Endometrial microvascular endothelial cells (primary cell): ENCODE results near the gene SHANK3. TPM values are rescaled to one million over a fixed set of nuclear protein-coding genes. Genes with fewer than 3 reads are reported as not detected.
"Not testable (repeated sequence)": the region's sequence is repeated elsewhere in the genome, so short reads cannot be mapped to it uniquely, and the experiment has no call there.

Experiments
- in situ Hi-C: cut with HindIII; loops from 2 replicates; pipeline ENCODE4 v1.10.0; 2017; ENCODE audit warnings: low sequenced_read_pairs, low pct_unique_long_range_greater_than_20kb; ENCODE audit errors: inconsistent ontology term
- total RNA-seq: library from RNA; depleted of rRNA; stranded (reverse); fragments of >200 nt; gene quantifications from one replicate; pipeline ENCODE4 v1.2.3, GENCODE V29; 2015; ENCODE audit errors: inconsistent ontology term

The SHANK3 gene
- total RNA-seq = 22.2 TPM

DNA sequence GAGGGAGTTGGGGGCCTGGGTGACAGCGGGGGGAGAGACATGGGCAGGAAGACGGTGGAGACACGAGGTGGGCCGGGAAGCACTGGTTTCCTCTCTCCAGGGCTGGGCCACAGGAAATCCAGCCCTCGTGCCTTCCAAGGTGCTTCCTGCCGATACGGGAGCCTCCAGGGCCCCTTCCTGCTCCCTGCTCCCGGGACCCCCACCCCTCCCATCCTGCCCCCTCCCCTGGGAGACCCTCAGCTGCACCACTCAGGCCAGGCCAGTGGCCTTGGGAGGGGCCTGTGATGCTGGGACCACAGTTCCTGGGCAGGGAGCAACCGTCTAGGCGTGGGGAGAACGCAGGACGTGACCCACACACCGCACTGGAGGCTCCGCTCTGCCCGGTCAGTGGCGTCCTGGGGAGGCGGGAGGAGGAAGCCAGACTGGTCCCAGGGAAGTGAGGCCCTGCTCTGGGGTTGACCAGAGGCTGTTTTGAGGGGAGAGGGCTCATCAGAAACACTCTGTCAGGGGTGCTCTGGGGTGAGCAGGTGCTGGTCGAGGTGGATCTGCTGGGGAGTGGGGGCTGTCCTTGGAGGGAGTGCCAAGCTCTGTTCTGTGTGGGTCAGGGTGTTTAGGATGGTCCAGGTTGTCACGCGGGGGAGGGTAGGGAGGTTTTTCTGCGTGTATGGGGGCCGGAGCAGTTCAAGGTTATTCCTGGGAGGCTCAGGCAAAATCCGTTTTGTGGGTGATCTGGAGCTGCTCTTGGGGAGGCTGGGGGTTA is at the start of gene SHANK3:
TSS of gene SHANK3 (plus strand) at position 353 of the 760 bp plus-strand sequence.
- in situ Hi-C loops = no loop called here

GRCh38 chr22:50624347-50625130 is 48.1 kb upstream of the SHANK3 start:
- in situ Hi-C loops = no loop called here

DNA sequence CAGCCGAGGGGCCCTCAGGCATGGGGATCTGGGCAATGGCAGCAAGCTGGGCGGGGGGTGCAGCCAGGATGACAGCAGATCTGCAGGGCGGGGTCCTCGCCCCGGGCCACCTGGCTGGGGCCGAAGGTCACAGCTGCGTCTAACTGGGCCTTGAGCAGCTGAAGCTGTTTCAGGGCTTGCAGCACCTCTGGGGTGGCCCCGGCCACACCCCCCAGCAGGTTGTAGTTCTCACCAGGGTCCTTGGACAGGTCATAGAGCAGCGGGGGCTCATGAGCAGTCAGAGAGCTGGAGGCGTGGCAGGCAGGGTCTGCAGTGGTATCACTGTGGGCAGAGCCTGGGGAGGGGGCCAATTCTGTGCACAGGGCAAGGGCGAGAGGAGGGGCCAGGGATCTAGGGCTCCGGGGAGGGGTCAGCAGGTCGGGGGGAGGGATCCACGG is 47.5 kb upstream of the SHANK3 start:
- in situ Hi-C loops = no loop called here

DNA sequence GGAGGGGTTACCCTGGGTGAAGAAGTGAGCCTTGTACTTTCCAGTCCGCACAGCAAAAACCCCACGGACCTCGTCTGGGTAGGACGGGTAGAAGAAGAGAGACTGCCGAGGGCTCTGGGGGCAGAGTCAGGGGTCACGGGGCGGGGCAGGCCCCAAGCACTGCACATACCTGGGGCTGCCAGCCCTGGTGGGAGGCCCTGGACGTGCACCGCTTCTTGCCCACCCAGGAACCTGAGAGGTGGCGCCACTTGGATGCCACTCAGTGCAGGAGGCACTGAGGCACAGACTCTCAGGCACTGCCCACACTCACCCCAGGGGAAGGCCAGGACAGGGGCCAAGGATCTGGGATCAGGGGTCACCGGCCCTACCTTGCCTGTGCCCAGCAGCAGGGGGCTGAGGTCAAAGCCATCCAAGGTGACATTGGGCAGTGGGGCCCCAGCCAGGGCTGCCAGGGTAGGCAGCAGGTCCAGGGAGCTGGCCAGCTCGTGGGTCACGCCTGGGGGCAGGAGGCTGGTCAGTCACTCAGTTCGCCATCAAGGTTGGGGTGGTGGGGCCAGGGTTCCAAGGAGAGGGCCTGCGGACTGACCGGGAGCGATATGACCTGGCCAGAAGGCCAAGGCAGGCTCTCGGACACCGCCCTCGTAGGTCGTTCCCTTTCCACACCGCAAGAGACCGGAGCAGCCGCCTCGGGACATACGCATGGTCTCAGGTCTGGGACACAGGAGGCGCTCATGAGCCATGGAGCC is 46.9 kb upstream of the SHANK3 start:
- in situ Hi-C loops = no loop called here

DNA sequence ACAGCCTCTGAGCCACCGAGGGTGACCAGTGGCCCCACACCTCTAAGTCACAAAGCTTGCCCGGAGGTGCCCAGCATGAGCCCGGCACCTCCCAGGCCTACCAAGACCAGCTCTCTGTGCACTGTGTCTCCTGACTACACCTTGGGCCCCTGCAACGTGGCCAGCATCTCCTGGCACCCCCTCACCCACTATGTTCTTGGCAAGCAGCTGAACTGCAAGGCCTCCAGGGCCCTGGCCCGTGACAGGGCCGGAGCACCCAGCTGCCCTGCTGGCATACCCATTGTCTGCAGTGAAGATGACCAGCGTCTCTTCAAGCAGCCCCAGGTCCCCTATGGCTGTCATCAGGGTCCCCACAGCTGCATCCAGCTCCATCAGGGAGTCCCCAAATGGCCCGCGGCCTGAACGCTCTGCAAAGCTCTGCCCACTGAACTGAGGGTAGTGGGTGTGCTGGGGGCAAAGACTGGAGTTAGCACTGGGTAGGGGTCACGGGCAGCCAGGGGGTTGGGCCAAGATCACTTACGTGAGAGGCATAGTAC is 46.2 kb upstream of the SHANK3 start:
- in situ Hi-C loops = no loop called here

DNA sequence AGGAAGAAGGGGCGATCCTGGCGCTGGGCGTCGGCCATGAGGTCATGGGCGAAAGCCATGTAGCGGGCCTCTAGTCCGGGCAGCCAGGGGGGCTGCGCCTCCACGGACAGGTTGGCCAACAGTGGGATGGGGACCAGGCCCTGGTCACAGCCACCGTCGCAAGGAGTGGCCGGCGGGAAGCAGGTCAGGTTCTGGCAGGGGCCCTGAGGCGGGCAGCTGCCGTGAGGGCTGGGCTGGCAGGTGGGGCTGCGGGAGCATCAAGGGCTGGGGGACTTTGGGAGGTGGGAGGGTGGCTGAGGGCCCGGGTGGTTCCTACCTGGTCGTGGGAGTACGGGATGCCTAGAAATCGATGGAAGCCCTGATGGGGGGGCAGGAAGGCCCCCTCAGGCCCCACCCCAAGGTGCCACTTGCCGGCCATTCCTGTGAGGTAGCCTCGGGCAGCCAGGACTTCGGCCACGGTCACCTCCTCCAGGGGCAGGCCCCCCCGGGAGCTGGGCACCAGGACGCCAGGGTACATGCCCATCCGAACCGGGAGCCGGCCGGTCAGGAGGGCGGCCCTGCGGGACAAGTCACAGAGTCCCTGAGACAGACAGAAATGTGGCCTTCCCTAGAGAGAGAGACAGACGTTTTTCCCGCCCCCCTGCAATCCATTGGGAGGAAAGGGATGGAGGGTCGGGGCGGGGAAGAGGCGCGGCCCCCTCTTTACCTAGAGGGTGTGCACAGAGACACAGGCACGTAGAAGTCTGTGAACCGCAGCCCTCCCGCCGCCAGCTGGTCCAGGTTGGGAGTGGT is 45.6 kb upstream of the SHANK3 start:
- in situ Hi-C loops = no loop called here

- in situ Hi-C loops = no loop called here
Observed at GRCh38 chr22:50627642-50628542, 44.7 kb upstream of the SHANK3 start, which contains the start of gene ARSA. Gene ARSA (minus strand): TSS chr22:50628152. CDS start chr22:50627779, 373 bp downstream.

- in situ Hi-C loops = no loop called here
Observed at GRCh38 chr22:50628543-50629134, 44.0 kb upstream of the SHANK3 start.

GRCh38 chr22:50630376-50630775 is 42.2 kb upstream of the SHANK3 start:
- in situ Hi-C loops = no loop called here

- in situ Hi-C loops = no loop called here
Observed at GRCh38 chr22:50633086-50633485, 39.5 kb upstream of the SHANK3 start.

DNA sequence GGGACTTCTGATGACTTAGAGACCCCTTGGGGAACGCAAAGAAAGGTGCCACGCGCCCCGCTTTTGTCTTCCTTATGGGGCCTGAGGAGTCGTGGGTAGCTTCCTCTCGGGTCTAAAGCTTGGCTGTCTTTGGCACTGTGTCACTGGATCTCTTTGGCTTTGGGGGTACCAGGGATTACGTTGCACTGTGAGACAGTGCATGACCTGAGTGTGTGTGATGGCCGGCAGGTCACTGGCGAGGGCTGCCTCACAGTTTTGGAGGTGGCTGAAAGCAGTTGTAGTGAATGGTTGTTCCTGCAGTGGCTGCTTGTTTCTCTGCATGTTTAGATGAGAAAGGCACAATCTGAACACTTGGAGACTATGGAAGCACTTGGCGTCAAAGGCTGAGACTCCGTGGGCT is 38.9 kb upstream of the SHANK3 start:
- in situ Hi-C loops = no loop called here

GRCh38 chr22:50635591-50635990 is 37.0 kb upstream of the SHANK3 start:
- in situ Hi-C loops = no loop called here

DNA sequence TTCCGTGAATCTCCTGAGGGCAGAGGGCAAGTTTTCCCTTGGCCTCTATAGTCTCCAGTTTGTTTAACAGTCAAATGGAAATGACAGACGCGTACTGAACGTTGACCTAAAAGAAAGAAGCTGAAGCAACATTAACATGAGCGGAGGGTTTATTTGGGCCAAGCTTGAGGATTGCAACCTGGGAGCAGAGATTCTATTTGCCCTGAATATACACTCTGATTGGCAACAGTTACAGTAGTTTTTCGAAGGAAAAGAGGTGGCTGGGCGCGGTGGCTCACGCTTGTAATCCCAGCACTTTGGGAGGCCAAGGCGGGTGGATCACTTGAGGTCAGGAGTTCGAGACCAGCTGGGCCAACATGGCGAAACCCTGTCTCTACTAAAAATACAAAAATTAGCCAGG is 32.3 kb upstream of the SHANK3 start:
- in situ Hi-C loops = not testable (repeated sequence)

DNA sequence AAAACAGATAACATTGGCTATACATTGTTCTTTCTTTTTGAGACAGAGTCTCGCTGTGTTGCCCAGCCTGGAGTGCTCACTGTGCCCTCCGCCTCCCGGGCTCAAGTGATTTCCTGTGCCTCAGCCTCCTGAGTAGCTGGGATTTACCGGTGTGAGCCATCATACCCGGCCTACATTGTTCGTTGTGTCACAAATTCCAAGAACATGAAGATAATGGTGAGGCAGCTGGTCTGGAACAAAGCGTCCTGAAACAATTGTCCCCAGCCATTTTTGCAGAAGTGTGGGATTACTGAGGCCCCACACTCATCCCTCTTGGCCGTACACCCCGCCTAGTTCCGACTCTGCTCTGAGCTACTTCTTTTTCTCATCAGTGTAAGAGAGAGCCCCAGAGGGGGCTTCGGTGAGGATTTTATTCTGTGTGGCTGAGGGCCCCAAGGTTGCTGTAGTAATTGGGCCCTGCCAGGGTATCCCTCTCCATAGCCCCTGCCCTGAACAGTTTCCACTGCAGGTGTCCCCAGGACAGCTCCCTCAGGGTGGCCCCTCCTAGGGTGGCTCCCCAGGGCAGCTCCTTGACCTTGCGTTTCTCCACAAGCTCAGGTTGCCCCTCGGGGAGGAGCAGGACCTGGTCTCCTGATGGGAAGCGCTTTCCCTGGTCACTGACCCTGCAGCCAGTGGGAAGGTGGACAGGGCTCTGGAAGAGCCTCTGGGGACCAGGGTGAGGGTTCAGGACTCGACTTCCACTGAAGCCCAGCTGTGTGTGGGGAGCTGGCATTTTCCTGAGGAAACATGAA is 31.6 kb upstream of the SHANK3 start:
- in situ Hi-C loops = no loop called here

DNA sequence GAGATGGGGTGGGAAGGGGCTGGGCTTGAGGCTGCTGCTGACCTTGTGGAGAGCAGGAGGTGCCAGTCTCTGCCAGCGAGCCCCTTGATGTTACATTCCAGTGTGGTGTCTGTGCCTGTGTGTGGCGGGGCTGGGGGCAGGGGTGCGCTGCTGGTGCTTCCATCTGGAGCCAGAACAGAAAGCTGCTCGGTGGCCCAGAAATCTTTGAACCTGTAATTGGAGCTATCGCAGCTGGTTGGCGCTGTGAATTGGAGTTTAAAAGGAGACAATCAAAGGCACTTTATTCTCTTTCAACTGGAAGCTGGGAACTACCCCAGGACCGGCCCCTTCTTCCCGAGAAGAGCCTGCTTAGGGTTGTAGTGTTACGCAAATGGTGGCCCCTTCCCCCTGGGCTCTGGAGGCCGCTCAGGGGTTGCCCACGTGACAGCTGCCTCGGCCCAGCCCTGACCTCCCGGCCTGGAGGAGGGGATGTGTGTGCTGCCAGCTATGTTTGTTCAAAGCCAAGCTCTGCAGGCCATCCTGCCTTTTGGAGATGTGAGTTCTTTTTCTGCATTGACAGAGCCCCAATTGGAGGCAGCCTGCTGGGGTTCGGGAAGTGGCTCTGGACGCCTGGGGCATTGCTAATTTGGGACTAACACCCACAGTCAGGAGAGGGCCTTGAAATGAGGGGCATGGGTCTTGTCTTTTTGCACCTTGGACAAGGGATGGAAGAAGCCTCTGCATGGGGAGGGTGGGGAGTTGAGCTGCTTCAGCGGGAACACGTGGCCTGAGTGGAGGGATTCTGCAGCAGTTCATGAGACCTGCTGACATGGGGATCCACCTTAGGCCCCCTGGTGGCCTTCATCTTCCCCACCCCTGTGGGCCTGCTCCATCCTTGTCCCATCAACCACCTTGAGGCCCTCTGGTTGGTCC is 30.7 kb upstream of the SHANK3 start:
- in situ Hi-C loops = no loop called here
